MM.1S (cell line): ENCODE measurements around the gene CALCR.

Experiments used
- CTCF ChIP-seq: fragments of 300-600 bp; sonication (generic); IDR thresholded peaks from 2 replicates; pipeline ENCODE4 v1.5.1; 2016; ENCODE audit warnings: antibody characterized with exemption, low read length, mixed read lengths
- EZH2 ChIP-seq: fragments of 300-600 bp; sonication (generic); optimal IDR thresholded peaks from 2 replicates; pipeline ENCODE3; 2017; ENCODE audit warnings: low read depth, mild to moderate bottlenecking, antibody characterized with exemption, low read length, mixed read lengths
- EZH2phosphoT487 ChIP-seq: fragments of 300-600 bp; sonication (generic); IDR thresholded peaks from 2 replicates; pipeline ENCODE4 v1.6.1; 2018; ENCODE audit warnings: antibody characterized with exemption, low read length

- TF ChIP-seq CTCF, result no peak
- no peak for TF ChIP-seq EZH2phosphoT487
- no peak for TF ChIP-seq EZH2
Measured at GRCh38 chr7:93579431-93579830, 4.9 kb upstream of the CALCR start.
